ENCODE data around the gene BBLN. TPM values are rescaled to one million over a fixed set of nuclear protein-coding genes. Genes with fewer than 3 reads are reported as not detected.

Gene BBLN
- total and polyA plus RNA-seq, 2 donors (not counting 1 experiment from before 2014, with no cell fraction given): 44.3 to 148 TPM

DNA sequence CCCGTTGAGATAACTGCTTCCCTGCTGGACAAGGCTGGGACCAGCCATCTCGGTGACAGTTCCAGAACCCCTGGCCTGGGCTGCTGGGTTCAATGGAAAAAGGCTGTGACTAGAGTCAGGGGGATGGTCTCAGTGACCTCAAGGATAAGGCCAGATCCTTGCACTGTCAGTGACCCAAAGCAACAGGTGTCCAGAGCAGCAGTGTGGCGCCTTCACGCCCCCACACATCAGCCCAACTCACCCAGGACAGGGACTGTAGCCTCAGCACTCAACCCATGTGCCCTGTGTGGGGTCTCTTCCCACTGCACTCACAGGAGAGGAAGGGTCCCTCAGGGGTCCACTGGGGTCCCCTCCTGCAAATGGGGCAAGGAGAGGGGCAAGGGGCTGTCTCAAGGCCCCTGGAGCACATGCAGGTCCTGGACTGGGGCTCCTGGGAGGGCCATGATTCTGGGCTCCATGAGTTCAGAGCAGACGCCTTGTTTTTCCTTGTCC, 11.5 kb upstream of the BBLN start:
- no peak overlapping the region for H3K4me3 Mint-ChIP-seq
- no peak overlapping the region for H2AFZ ChIP-seq (ENCODE audit: insufficient read depth, low read depth, low read length, poor library complexity, severe bottlenecking)
- no peak overlapping the region for H3K9ac ChIP-seq (ENCODE audit: low read length)
- intact Hi-C loops (cut with micrococcal nuclease): no loop called here
- H3K4me1 Mint-ChIP-seq: no peaks in the 10 kb centered on the region
- ChIA-PET POLR2A (no interaction called here), CTCF (no interaction called here)
- peaks cover 7% of the 10 kb centered on the region for H3K27me3 Mint-ChIP-seq
- no peaks in the 10 kb centered on the region for H3K36me3 ChIP-seq (replicated peaks in 1 of 2; ENCODE audit: control extremely low read depth in 1 of 2, control insufficient read depth in 1 of 2, extremely low read depth in 1 of 2, insufficient read depth in 2 of 2, low read length in 1 of 2)
- no peaks in the 10 kb centered on the region for H3K9me3 ChIP-seq (ENCODE audit: control extremely low read depth in 1 of 3, control insufficient read depth in 2 of 3, insufficient read depth in 1 of 3, low read length in 2 of 3)
- H3K27me3 ChIP-seq (replicated peaks in 1 of 4; ENCODE audit: control extremely low read depth in 1 of 4, control insufficient read depth in 3 of 4, insufficient read depth in 4 of 4, low read length in 3 of 4): no peaks in the 10 kb centered on the region
- H3K4me3 ChIP-seq (ENCODE audit: control extremely low read depth in 1 of 5, extremely low read depth in 1 of 5, insufficient read depth in 1 of 5, low read depth in 2 of 5, low read length in 4 of 5): no peak overlapping the region
- no peaks in the 10 kb centered on the region for H3K9me3 Mint-ChIP-seq (ENCODE audit: insufficient read depth)
- DNase-seq (no peak), ATAC-seq (ENCODE audit: low read depth) (no peak)
- no peaks in the 10 kb centered on the region for H4K20me1 ChIP-seq (ENCODE audit: control insufficient read depth, insufficient read depth, low read length, poor library complexity, severe bottlenecking)
- no peak for TF ChIP-seq EZH2 (IDR thresholded peaks at IDR 0.05; ENCODE audit: borderline replicate concordance, insufficient read depth, low read depth, low read length, poor library complexity, severe bottlenecking)
- no peak for TF ChIP-seq CTCF (IDR thresholded peaks at IDR 0.05)
- no peak overlapping the region for H3K27ac Mint-ChIP-seq
- H3K4me2 ChIP-seq (replicated peaks; ENCODE audit: low read depth, low read length, poor library complexity, severe bottlenecking): no peak overlapping the region
- no peaks in the 10 kb centered on the region for H3K4me1 ChIP-seq (ENCODE audit: control insufficient read depth in 2 of 2, insufficient read depth in 2 of 2, low read length in 2 of 2)
- 100% methylated on average over 4 of the region's 5 CpGs for WGBS (ENCODE audit: insufficient coverage)
- no peak overlapping the region for H3K27ac ChIP-seq (ENCODE audit: low read length in 2 of 2)
- no peaks in the 10 kb centered on the region for H3K79me2 ChIP-seq (ENCODE audit: control insufficient read depth, insufficient read depth, low read length)

- Histone ChIP-seq H3K36me3 (replicated peaks in 1 of 2; ENCODE audit: control extremely low read depth in 1 of 2, control insufficient read depth in 1 of 2, extremely low read depth in 1 of 2, insufficient read depth in 2 of 2, low read length in 1 of 2) (no peaks in the 10 kb centered on the region), H3K27me3 (replicated peaks in 1 of 4; ENCODE audit: control extremely low read depth in 1 of 4, control insufficient read depth in 3 of 4, insufficient read depth in 4 of 4, low read length in 3 of 4) (no peaks in the 10 kb centered on the region), H4K20me1 (ENCODE audit: control insufficient read depth, insufficient read depth, low read length, poor library complexity, severe bottlenecking) (no peaks in the 10 kb centered on the region), H3K27ac (ENCODE audit: low read length in 2 of 2) (no peak within 1 kb of the TSS), H3K9ac (ENCODE audit: low read length) (no peak within 1 kb of the TSS), H3K4me2 (replicated peaks; ENCODE audit: low read depth, low read length, poor library complexity, severe bottlenecking) (no peak within 1 kb of the TSS), H3K4me1 (ENCODE audit: control insufficient read depth in 2 of 2, insufficient read depth in 2 of 2, low read length in 2 of 2) (no peaks in the 10 kb centered on the region), H3K4me3 (ENCODE audit: control extremely low read depth in 1 of 5, extremely low read depth in 1 of 5, insufficient read depth in 1 of 5, low read depth in 2 of 5, low read length in 4 of 5) (no peak within 1 kb of the TSS), H2AFZ (ENCODE audit: insufficient read depth, low read depth, low read length, poor library complexity, severe bottlenecking) (no peak within 1 kb of the TSS), H3K79me2 (ENCODE audit: control insufficient read depth, insufficient read depth, low read length) (no peaks in the 10 kb centered on the region), H3K9me3 (ENCODE audit: control extremely low read depth in 1 of 3, control insufficient read depth in 2 of 3, insufficient read depth in 1 of 3, low read length in 2 of 3) (no peaks in the 10 kb centered on the region)
- Mint-ChIP-seq H3K4me1 (no peaks in the 10 kb centered on the region), H3K27ac (no peak within 1 kb of the TSS), H3K27me3 (peaks cover 7% of the 10 kb centered on the region), H3K4me3 (no peak within 1 kb of the TSS), H3K9me3 (ENCODE audit: insufficient read depth) (no peaks in the 10 kb centered on the region)
- no peak for TF ChIP-seq CTCF (IDR thresholded peaks at IDR 0.05)
- TF ChIP-seq EZH2 (IDR thresholded peaks at IDR 0.05; ENCODE audit: borderline replicate concordance, insufficient read depth, low read depth, low read length, poor library complexity, severe bottlenecking): no peak
- WGBS (ENCODE audit: insufficient coverage): 91% methylated on average over 8 of the region's 9 CpGs
- DNase-seq (no peak), ATAC-seq (ENCODE audit: low read depth) (no peak)
- ChIA-PET CTCF (interaction anchor here (1.6 kb wide), 1 partner anchor 32 kb away, joined by 4 read pairs; no protein-coding TSS in a partner anchor), POLR2A (no interaction called here)
- intact Hi-C loops (cut with micrococcal nuclease): no loop called here
Measured at GRCh38 chr9:128149001-128149701, 10.9 kb upstream of the BBLN start, which contains the start of gene LCN2. Gene LCN2 (plus strand): TSS chr9:128149453. CDS start chr9:128149526, 73 bp downstream.

All from B cell (primary cell).